NB4 (cell line): Measurements from ENCODE around the gene SPATA17.

Source experiments
- DNase-seq: peaks from one replicate; pipeline ENCODE4 v3.0.0; 2010; ENCODE audit warnings: low read depth
- H3K4me3 ChIP-seq: one replicate; pipeline ENCODE4 v1.5.1; 2011; ENCODE audit warnings: mild to moderate bottlenecking, low read depth, low read length, moderate library complexity
- MYC ChIP-seq: IDR thresholded peaks from 2 replicates; pipeline ENCODE4 v1.6.1; 2011; ENCODE audit warnings: low read depth, low read length
- POLR2A ChIP-seq: IDR thresholded peaks from 2 replicates; pipeline ENCODE4 v1.6.1; 2011; ENCODE audit warnings: mild to moderate bottlenecking; ENCODE audit not compliant: insufficient read length; ENCODE audit errors: extremely low read depth
- TF ChIP-seq, protein P1 (sequence below): IDR thresholded peaks from 2 replicates; pipeline ENCODE4 v1.6.1; 2011; ENCODE audit warnings: low read depth, low read length
- TF ChIP-seq, protein P2 (sequence below): IDR thresholded peaks from one replicate; pipeline ENCODE4 v1.5.1; 2012; ENCODE audit warnings: low read depth, low read length

The SPATA17 gene

DNA sequence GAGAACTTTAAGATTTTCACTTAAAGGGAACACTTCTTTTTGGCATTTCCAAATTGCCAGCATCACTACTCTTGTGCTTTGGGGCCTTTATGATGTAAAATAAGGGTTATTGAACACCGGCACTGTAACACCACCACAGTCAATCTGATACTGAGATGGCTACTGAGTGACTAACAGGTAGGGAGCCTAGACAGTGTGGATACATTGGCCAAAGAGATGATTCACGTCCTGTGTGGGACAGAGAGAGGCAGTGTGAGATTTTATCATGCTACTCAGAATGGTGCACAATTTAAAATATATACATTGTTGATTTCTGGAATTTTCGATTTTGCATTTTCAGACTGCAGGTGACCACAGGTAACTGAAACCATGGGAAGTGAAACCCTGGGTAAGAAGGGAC lies 261.6 kb downstream of the SPATA17 start:
- TF ChIP-seq, protein P1, sequence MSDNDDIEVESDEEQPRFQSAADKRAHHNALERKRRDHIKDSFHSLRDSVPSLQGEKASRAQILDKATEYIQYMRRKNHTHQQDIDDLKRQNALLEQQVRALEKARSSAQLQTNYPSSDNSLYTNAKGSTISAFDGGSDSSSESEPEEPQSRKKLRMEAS: no peak
- TF ChIP-seq, protein P2, sequence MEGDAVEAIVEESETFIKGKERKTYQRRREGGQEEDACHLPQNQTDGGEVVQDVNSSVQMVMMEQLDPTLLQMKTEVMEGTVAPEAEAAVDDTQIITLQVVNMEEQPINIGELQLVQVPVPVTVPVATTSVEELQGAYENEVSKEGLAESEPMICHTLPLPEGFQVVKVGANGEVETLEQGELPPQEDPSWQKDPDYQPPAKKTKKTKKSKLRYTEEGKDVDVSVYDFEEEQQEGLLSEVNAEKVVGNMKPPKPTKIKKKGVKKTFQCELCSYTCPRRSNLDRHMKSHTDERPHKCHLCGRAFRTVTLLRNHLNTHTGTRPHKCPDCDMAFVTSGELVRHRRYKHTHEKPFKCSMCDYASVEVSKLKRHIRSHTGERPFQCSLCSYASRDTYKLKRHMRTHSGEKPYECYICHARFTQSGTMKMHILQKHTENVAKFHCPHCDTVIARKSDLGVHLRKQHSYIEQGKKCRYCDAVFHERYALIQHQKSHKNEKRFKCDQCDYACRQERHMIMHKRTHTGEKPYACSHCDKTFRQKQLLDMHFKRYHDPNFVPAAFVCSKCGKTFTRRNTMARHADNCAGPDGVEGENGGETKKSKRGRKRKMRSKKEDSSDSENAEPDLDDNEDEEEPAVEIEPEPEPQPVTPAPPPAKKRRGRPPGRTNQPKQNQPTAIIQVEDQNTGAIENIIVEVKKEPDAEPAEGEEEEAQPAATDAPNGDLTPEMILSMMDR: no peak
- TF ChIP-seq MYC: no peak
- no peak for TF ChIP-seq POLR2A
- no peak for DNase-seq
- H3K4me3 ChIP-seq: no peak overlapping the region

DNA sequence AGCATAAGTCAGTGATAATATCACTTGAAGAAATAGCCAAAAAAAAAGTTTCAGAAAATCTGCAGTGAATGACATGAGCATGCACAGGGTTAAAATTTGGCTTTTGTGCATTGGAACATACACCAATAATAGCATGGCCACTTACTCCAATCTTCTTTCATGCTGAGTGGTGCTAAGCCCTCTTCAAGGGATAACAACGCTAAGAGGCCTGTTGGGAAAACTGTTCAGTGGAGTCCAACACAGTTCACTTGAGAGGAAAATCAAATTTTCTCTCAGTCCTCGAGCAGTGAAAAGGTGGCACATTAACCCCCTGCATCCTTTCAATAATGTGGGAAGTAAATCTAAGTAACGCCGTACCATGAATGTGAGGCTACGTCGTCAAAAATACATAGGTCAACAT lies 264.7 kb downstream of the SPATA17 start:
- TF ChIP-seq, protein P2: no peak
- TF ChIP-seq POLR2A (no peak), MYC (no peak)
- TF ChIP-seq, protein P1: no peak
- no peak overlapping the region for H3K4me3 ChIP-seq
- no peak for DNase-seq

DNA sequence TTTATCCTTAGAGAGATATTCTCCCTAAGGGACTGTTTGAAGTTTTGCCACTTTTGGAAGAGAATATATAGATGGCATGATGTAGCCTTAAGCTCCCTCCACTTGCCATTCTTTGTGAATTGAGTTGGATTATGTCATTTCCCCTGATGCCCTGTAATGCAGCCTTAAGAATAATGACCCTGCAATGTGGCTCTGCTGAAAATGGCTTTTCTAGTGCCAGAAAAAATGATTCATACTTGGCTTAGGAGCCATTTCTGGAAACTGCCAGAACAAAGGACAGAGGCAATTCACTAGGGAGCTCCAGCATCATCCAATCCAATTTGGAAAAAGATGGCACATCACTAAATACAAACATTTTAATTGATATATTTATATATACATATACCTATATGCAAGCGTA lies 265.3 kb downstream of the SPATA17 start:
- DNase-seq: no peak
- H3K4me3 ChIP-seq: no peak overlapping the region
- TF ChIP-seq, protein P2: no peak
- no peak for TF ChIP-seq MYC
- TF ChIP-seq POLR2A: no peak

DNA sequence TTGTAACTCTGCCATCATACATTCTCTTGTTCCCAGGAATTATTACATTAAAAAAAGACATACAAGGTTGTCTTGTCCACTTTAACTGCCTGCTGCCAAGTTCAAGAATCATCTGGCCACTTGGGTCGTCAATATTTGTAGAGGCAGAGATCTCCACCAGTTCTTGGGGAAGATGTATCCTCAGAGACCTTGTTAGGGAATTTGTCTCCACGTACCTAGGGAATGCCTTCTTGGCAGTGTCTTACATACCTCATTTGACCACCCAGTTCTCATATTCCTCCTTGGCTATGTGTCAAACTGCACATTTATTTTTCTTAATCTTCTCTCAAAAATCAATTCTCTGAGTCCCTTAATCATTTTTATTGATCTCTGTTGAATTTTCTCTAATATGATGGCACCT lies 266.0 kb downstream of the SPATA17 start:
- no peak overlapping the region for H3K4me3 ChIP-seq
- DNase-seq: no peak
- no peak for TF ChIP-seq MYC
- no peak for TF ChIP-seq POLR2A
- TF ChIP-seq, protein P2: no peak

DNA sequence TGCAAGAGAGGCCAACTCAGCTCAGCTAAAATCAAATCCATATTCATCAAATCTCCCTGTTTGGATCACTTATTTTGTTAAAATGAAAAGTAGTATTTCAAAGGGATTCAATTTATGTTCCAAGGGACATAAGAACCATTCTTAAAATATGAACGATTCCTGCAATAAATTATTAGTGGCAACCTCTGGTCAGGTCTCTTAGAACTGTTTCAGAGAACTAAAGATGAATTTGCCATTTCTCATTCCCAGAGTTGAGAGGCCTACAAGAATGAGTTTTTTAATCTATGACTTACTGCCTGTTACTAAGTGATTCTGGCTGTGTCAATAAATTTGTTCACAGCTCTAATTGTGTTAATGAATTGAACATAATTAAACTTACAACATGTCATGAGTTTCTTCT lies 268.5 kb downstream of the SPATA17 start:
- no peak overlapping the region for H3K4me3 ChIP-seq
- TF ChIP-seq MYC (no peak), POLR2A (no peak)
- TF ChIP-seq, protein P2: no peak
- TF ChIP-seq, protein P1: no peak
- no peak for DNase-seq

DNA sequence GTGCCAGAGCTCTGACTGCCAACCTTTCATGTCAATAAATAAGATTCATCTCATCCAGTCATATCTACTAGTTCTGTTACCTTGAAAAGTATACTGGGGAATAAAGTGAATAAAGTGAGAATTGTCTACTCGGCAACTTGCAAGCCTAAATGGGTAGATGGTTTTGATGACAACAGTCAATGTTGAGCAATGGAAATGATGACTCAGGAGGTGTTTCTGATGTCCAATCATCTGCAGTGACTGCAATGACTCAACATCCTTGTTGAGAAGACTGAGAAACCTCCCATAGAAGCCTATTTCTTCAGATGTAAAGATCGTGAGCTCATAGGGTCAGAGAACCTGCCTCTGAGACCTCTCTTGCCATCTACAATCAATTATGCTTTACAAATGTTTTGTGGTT lies 276.4 kb downstream of the SPATA17 start:
- TF ChIP-seq POLR2A: no peak
- TF ChIP-seq, protein P1: no peak

More for the DNA sequence above, 276.4 kb downstream of the SPATA17 start:
- H3K4me3 ChIP-seq: no peak overlapping the region
- DNase-seq: peak; percentile 79
